Lower leg skin (tissue), 3 donors: Measurements from ENCODE around the gene UCP3.

Experiments
- POLR2A ChIP-seq, 2 donors: fragments of 450-650 bp; IDR thresholded peaks; one replicate each; pipeline ENCODE4 v1.6.1; 2016 to 2017; ENCODE audit warnings: antibody characterized with exemption in 2 of 2, mild to moderate bottlenecking in 1 of 2, moderate library complexity in 1 of 2
- TF ChIP-seq, protein P1 (sequence below), 3 donors: fragments of 450-650 bp; IDR thresholded peaks; one replicate each; pipeline ENCODE4 v1.5.1; 2016; ENCODE audit warnings: antibody characterized with exemption in 3 of 3, mild to moderate bottlenecking in 3 of 3, moderate library complexity in 2 of 3

GRCh38 chr11:73975479-73975757 is 33.5 kb downstream of the UCP3 start:
- TF ChIP-seq, protein P1, sequence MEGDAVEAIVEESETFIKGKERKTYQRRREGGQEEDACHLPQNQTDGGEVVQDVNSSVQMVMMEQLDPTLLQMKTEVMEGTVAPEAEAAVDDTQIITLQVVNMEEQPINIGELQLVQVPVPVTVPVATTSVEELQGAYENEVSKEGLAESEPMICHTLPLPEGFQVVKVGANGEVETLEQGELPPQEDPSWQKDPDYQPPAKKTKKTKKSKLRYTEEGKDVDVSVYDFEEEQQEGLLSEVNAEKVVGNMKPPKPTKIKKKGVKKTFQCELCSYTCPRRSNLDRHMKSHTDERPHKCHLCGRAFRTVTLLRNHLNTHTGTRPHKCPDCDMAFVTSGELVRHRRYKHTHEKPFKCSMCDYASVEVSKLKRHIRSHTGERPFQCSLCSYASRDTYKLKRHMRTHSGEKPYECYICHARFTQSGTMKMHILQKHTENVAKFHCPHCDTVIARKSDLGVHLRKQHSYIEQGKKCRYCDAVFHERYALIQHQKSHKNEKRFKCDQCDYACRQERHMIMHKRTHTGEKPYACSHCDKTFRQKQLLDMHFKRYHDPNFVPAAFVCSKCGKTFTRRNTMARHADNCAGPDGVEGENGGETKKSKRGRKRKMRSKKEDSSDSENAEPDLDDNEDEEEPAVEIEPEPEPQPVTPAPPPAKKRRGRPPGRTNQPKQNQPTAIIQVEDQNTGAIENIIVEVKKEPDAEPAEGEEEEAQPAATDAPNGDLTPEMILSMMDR (IDR thresholded peaks at IDR 0.05): no peak
- TF ChIP-seq POLR2A (IDR thresholded peaks at IDR 0.05): no peak
